GM12878 (cell line): ENCODE data around the gene CEP295NL. TPM values are rescaled to one million over a fixed set of nuclear protein-coding genes. Genes with fewer than 3 reads are reported as not detected.

Source experiments
- ATAC-seq: fragments of 200-7000 bp; cut with Tn5 transposase; 3 replicates; pipeline ENCODE4 v1.9.1; 2020; ENCODE audit warnings: mild to moderate bottlenecking, moderate library complexity
- BruUV-seq: library from RNA; stranded (reverse); fragments of 400-500 nt; replicated peaks from 2 replicates; lab custom pipeline; 2021; lab: Mats Ljungman, UMichigan
- CTCF ChIA-PET: fragments of 300-600 bp; sonication (Branson Sonifier 250); formaldehyde crosslinking; extraction: SDS; loops from one replicate; lab custom pipeline; 2021; ENCODE audit warnings: inconsistent platforms; lab: Yijun Ruan, JAX
- POLR2A ChIA-PET: fragments of 350-600 bp; formaldehyde crosslinking; extraction: SDS; loops from one replicate; lab custom pipeline; 2021; ENCODE audit warnings: inconsistent platforms; lab: Charles Lee
- RAD21 ChIA-PET: fragments of 300-600 bp; sonication (Branson Sonifier 250); formaldehyde crosslinking; loops from one replicate; lab custom pipeline; 2023; ENCODE audit warnings: antibody characterized with exemption; ENCODE audit not compliant: unreplicated experiment; lab: Charles Lee
- SMC1A ChIA-PET: fragments of 300-600 bp; sonication (Branson Sonifier 250); formaldehyde crosslinking; loops from one replicate; lab custom pipeline; 2023; ENCODE audit not compliant: unreplicated experiment, uncharacterized antibody; lab: Charles Lee
- DNase-seq: peaks from one replicate; pipeline ENCODE4 v3.0.0-alpha.2; 2011; ENCODE audit warnings: low read depth, low spot score
- FAIRE-seq: peaks from 3 replicates; lab custom pipeline; 2011; peaks lifted over from hg19 to GRCh38; lab: Jason Lieb, UNC
- H2AFZ ChIP-seq: 2 replicates; pipeline ENCODE4 v1.6.0; 2011; ENCODE audit warnings: low read depth, low read length, control low read depth; ENCODE audit not compliant: control insufficient read depth
- H3K27ac ChIP-seq: 2 replicates; pipeline ENCODE4 v1.5.1; 2011; ENCODE audit warnings: control low read depth; ENCODE audit not compliant: control insufficient read depth, insufficient read depth
- H3K27me3 ChIP-seq, 2 experiments: replicated peaks in 1 of 2; 2 replicates each; pipeline versions ENCODE4 v1.6.0 to v1.6.1; 2011; ENCODE audit warnings: low read length in 1 of 2; ENCODE audit not compliant: control insufficient read depth in 2 of 2, insufficient read depth in 2 of 2
- H3K36me3 ChIP-seq, 2 experiments: 2 replicates each; pipeline ENCODE4 v1.5.1; 2011; ENCODE audit warnings: low read length in 1 of 2; ENCODE audit not compliant: control insufficient read depth in 2 of 2, insufficient read depth in 2 of 2
- H3K4me1 ChIP-seq: 2 replicates; pipeline ENCODE4 v1.6.1; 2011; ENCODE audit warnings: mild to moderate bottlenecking, low read length, moderate library complexity, mixed read lengths; ENCODE audit not compliant: control insufficient read depth, insufficient read depth
- H3K4me2 ChIP-seq: 2 replicates; pipeline ENCODE4 v1.6.0; 2011; ENCODE audit warnings: control low read depth; ENCODE audit not compliant: control insufficient read depth, insufficient read depth
- H3K4me3 ChIP-seq: fragments of 200-600 bp; sonication (generic); 2 replicates; pipeline ENCODE4 v1.5.1; 2016
- H3K79me2 ChIP-seq: 2 replicates; pipeline ENCODE4 v1.6.0; 2011; ENCODE audit warnings: low read length; ENCODE audit not compliant: control insufficient read depth, insufficient read depth
- H3K9ac ChIP-seq: 2 replicates; pipeline ENCODE4 v1.8.0; 2011; ENCODE audit warnings: low read length, control low read depth, mixed read lengths; ENCODE audit not compliant: control insufficient read depth, insufficient read depth
- H3K9me3 ChIP-seq: replicated peaks from 3 replicates; pipeline ENCODE4 v1.5.1; 2011; ENCODE audit warnings: mild to moderate bottlenecking, low read length; ENCODE audit not compliant: control insufficient read depth, insufficient read depth
- H4K20me1 ChIP-seq: 2 replicates; pipeline ENCODE4 v1.6.0; 2011; ENCODE audit not compliant: control insufficient read depth, insufficient read depth
- CEBPZ ChIP-seq: fragments of 150-350 bp; IDR thresholded peaks from 2 replicates; pipeline ENCODE4 v1.6.1; 2016; ENCODE audit warnings: low read depth, low read length
- CHD2 ChIP-seq: IDR thresholded peaks from 2 replicates; pipeline ENCODE4 v1.6.1; 2011; ENCODE audit warnings: low read depth, low read length, improper control_type of control experiment, borderline replicate concordance
- HDGF ChIP-seq: fragments of 450-650 bp; IDR thresholded peaks from 2 replicates; pipeline ENCODE4 v1.6.1; 2016; ENCODE audit warnings: antibody characterized with exemption
- IRF3 ChIP-seq: fragments of 450-650 bp; IDR thresholded peaks from 2 replicates; pipeline ENCODE4 v1.6.1; 2014; ENCODE audit warnings: mild to moderate bottlenecking
- SMARCA5 ChIP-seq: fragments of 450-650 bp; IDR thresholded peaks from 2 replicates; pipeline ENCODE4 v1.6.1; 2017; ENCODE audit warnings: mild to moderate bottlenecking
- SPI1 ChIP-seq: IDR thresholded peaks from 2 replicates; pipeline ENCODE4 v1.6.1; 2011; ENCODE audit warnings: low read depth, mild to moderate bottlenecking, low read length, moderate library complexity, borderline replicate concordance; ENCODE audit not compliant: insufficient read depth
- SREBF2 ChIP-seq: IDR thresholded peaks from 2 replicates; pipeline ENCODE4 v1.6.1; 2012; ENCODE audit warnings: mild to moderate bottlenecking, low read length
- ZBTB33 ChIP-seq: fragments of 450-650 bp; IDR thresholded peaks from 2 replicates; pipeline ENCODE4 v1.6.1; 2017; ENCODE audit warnings: mild to moderate bottlenecking
- ZSCAN29 ChIP-seq: fragments of 450-650 bp; IDR thresholded peaks from 2 replicates; pipeline ENCODE4 v1.6.1; 2017; ENCODE audit warnings: mild to moderate bottlenecking, moderate library complexity
- WGBS: methylation state at CpG from one replicate; pipeline ENCODE4 v1.1.6; 2016; ENCODE audit warnings: low lambda C conversion rate; ENCODE audit not compliant: insufficient replicate concordance, insufficient coverage; ENCODE audit errors: missing lambda C conversion rate; 5-methylcytosine and 5-hydroxymethylcytosine counted together
- in situ Hi-C: fragments of 300-500 bp; cut with MboI; formaldehyde crosslinking; loops from 9 replicates; pipeline ENCODE4 v1.14.3; 2018; ENCODE audit warnings: mixed read lengths
- intact Hi-C: fragments of 100-400 bp; cut with micrococcal nuclease; formaldehyde crosslinking; loops from one replicate; pipeline ENCODE4 v1.14.2; 2022; ENCODE audit not compliant: unreplicated experiment
- polyA plus RNA-seq, 11 experiments: library from polyadenylated mRNA; depleted of rRNA in 4 of 11; unstranded in 6 of 11; stranded (reverse) in 5 of 11; fragments of >200 nt; fragmentation: Nextera tagmentation in 4 of 11; fragmentation: Illumina TruSeq in 1 of 11; extraction: Ambion mirVana in 4 of 11; extraction: Trizol in 1 of 11; gene quantifications; 1 replicate in 1 of 11; 2 replicates in 10 of 11; pipeline versions ENCODE4 v1.2.1 to v1.2.3, GENCODE V29; 2011 to 2016; ENCODE audit warnings: inconsistent platforms in 2 of 11, missing spikeins in 2 of 11, low read depth in 1 of 11
- total RNA-seq, 4 experiments: library from RNA; depleted of rRNA in 3 of 4; stranded (reverse); fragments of >200 nt in 3 of 4; fragmentation: Illumina TruSeq in 1 of 4; extraction: Trizol in 1 of 4; gene quantifications; 2 replicates each; pipeline versions ENCODE4 v1.2.1 to v1.2.3, GENCODE V29; 2013 to 2021

CEP295NL gene
- total and polyA plus RNA-seq, 10 of the 15 experiments (the other 5 are each of a cell fraction or from before 2014, with no cell fraction given), result not detected

- Histone ChIP-seq H3K4me2 (no peak overlapping the region), H3K9ac (no peak overlapping the region), H4K20me1 (no peaks in the 10 kb centered on the region), H2AFZ (no peak overlapping the region)
- no peak for ATAC-seq
- in situ Hi-C loops, result no loop called here
- RAD21 ChIA-PET, result no interaction called here
- TF ChIP-seq SPI1, result no peak
- no peak for TF ChIP-seq CEBPZ
- no peak for TF ChIP-seq CHD2
- no peak for TF ChIP-seq HDGF
- no peak for TF ChIP-seq SREBF2
- no peak for TF ChIP-seq ZBTB33
- no peak for TF ChIP-seq IRF3
- TF ChIP-seq SMARCA5, result no peak
- no peak for TF ChIP-seq ZSCAN29
- TF ChIP-seq, all 136 proteins: peak for 0
- intact Hi-C loops, result no loop called here
- FAIRE-seq (no peak), DNase-seq (no peak)
- H3K4me1 ChIP-seq, result no peaks in the 10 kb centered on the region
- H3K79me2 ChIP-seq, result no peaks in the 10 kb centered on the region
- no peaks in the 10 kb centered on the region for H3K36me3 ChIP-seq
- peaks cover 0 to 2% of the 10 kb centered on the region in 2 experiments; a peak in 1 of 4 replicates for H3K27me3 ChIP-seq
- POLR2A ChIA-PET, result no interaction called here
- H3K27ac ChIP-seq, result no peak overlapping the region
- CTCF ChIA-PET, result interaction anchor here (0.9 kb wide), 1 partner anchor 10 kb away, joined by 3 read pairs; no protein-coding TSS in a partner anchor
- SMC1A ChIA-PET, result no interaction called here
- BruUV-seq, result no TSS peak
- WGBS, result 0% methylated on average over 8 of the region's 9 CpGs
- H3K4me3 ChIP-seq, result no peak overlapping the region
- H3K9me3 ChIP-seq, result no peaks in the 10 kb centered on the region
Observed at GRCh38 chr17:78875363-78876093, 27.5 kb downstream of the CEP295NL start.
